ENCODE results near the gene RPS21. TPM values are rescaled to one million over a fixed set of nuclear protein-coding genes. Genes with fewer than 3 reads are reported as not detected.

Gene RPS21
- total RNA-seq, 1 experiment from 2014 or later, result 1,761 TPM

- TF ChIP-seq, protein P1, sequence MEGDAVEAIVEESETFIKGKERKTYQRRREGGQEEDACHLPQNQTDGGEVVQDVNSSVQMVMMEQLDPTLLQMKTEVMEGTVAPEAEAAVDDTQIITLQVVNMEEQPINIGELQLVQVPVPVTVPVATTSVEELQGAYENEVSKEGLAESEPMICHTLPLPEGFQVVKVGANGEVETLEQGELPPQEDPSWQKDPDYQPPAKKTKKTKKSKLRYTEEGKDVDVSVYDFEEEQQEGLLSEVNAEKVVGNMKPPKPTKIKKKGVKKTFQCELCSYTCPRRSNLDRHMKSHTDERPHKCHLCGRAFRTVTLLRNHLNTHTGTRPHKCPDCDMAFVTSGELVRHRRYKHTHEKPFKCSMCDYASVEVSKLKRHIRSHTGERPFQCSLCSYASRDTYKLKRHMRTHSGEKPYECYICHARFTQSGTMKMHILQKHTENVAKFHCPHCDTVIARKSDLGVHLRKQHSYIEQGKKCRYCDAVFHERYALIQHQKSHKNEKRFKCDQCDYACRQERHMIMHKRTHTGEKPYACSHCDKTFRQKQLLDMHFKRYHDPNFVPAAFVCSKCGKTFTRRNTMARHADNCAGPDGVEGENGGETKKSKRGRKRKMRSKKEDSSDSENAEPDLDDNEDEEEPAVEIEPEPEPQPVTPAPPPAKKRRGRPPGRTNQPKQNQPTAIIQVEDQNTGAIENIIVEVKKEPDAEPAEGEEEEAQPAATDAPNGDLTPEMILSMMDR (IDR thresholded peaks at IDR 0.05), result no peak
- TF ChIP-seq POLR2AphosphoS5 (IDR thresholded peaks at IDR 0.05; ENCODE audit: low read depth, low read length), result peak; percentile 53; the same call in 1 of the 2 replicates
- ChIA-PET POLR2A (interaction anchor here (0.5 kb wide), 1 partner anchor 88 kb away, joined by 7 read pairs; no protein-coding TSS in a partner anchor), CTCF (interaction anchor here (0.6 to 0.7 kb wide), 2 partner anchors 18 to 54 kb away, joined by 3 read pairs; no protein-coding TSS in a partner anchor)
- Histone ChIP-seq H3K9me3 (ENCODE audit: control insufficient read depth, insufficient read depth, low read depth, low read length) (no peaks in the 10 kb centered on the region), H3K4me1 (ENCODE audit: control insufficient read depth, insufficient read depth, low read length) (peaks cover 25% of the 10 kb centered on the region), H3K27ac (ENCODE audit: low read length) (no peak overlapping the region), H3K4me3 (ENCODE audit: low read depth in 2 of 2, low read length in 2 of 2) (no peak overlapping the region), H3K36me3 (ENCODE audit: control insufficient read depth, insufficient read depth, low read length) (peaks cover 14% of the 10 kb centered on the region), H3K27me3 (ENCODE audit: control insufficient read depth, insufficient read depth, low read length) (no peaks in the 10 kb centered on the region)
- in situ Hi-C loops (cut with HindIII; ENCODE audit: low pct_unique_long_range_greater_than_20kb, low sequenced_read_pairs) (no loop called here), intact Hi-C loops (cut with micrococcal nuclease; ENCODE audit: unreplicated experiment) (no loop called here)
- ATAC-seq, result no peak
- BruUV-seq (replicated peaks), result no TSS peak
- no peak for DNase-seq (ENCODE audit: low read depth, low spot score)
These were observed 3.6 kb downstream of the RPS21 start for GRCh38 chr20:62390317-62391164.

- Histone ChIP-seq H3K27me3 (ENCODE audit: control insufficient read depth, insufficient read depth, low read length) (no peaks in the 10 kb centered on the region), H3K4me3 (ENCODE audit: low read depth in 2 of 2, low read length in 2 of 2) (no peak overlapping the region), H3K4me1 (ENCODE audit: control insufficient read depth, insufficient read depth, low read length) (peaks cover 24% of the 10 kb centered on the region), H3K9me3 (ENCODE audit: control insufficient read depth, insufficient read depth, low read depth, low read length) (no peaks in the 10 kb centered on the region), H3K27ac (ENCODE audit: low read length) (no peak overlapping the region), H3K36me3 (ENCODE audit: control insufficient read depth, insufficient read depth, low read length) (peaks cover 11% of the 10 kb centered on the region)
- intact Hi-C loops (cut with micrococcal nuclease; ENCODE audit: unreplicated experiment) (no loop called here), in situ Hi-C loops (cut with HindIII; ENCODE audit: low pct_unique_long_range_greater_than_20kb, low sequenced_read_pairs) (no loop called here)
- no peak for DNase-seq (ENCODE audit: low read depth, low spot score)
- no peak for TF ChIP-seq TCF7L2 (IDR thresholded peaks at IDR 0.05; ENCODE audit: low read depth, low read length)
- TF ChIP-seq, protein P1 (IDR thresholded peaks at IDR 0.05), result no peak
- peak; percentile 48; the same call in 1 of the 2 replicates for TF ChIP-seq POLR2AphosphoS5 (IDR thresholded peaks at IDR 0.05; ENCODE audit: low read depth, low read length)
- ChIA-PET CTCF (interaction anchor here (0.6 to 0.7 kb wide), 2 partner anchors 18 to 53 kb away, joined by 3 read pairs; no protein-coding TSS in a partner anchor), POLR2A (interaction anchor here (0.7 kb wide), 1 partner anchor 98 kb away, joined by 3 read pairs; no protein-coding TSS in a partner anchor)
- ATAC-seq, result no peak
- no TSS peak for BruUV-seq (replicated peaks)
These were observed 4.5 kb downstream of the RPS21 start for GRCh38 chr20:62391165-62392076.

DNA sequence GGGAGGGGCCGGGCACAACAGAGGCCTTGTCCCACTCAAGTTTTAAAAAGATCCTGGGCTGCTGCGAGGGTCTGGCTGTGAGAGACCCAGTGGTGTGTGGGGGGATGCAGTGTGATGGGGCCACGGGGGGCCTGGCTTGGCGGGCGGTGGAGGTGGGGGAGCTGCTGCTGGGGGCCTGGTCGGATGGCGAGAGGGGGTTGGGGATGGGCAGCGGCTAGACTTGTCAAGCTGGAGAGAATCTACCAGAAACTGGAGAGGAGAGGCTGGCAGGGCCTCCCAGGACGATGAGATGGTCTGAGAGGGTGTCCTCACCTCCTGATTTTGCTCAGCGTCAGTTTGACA lies 5.1 kb downstream of the RPS21 start:
- Histone ChIP-seq H3K4me3 (ENCODE audit: low read depth in 2 of 2, low read length in 2 of 2) (no peak overlapping the region), H3K27ac (ENCODE audit: low read length) (no peak overlapping the region), H3K4me1 (ENCODE audit: control insufficient read depth, insufficient read depth, low read length) (peaks cover 24% of the 10 kb centered on the region), H3K27me3 (ENCODE audit: control insufficient read depth, insufficient read depth, low read length) (no peaks in the 10 kb centered on the region), H3K36me3 (ENCODE audit: control insufficient read depth, insufficient read depth, low read length) (peaks cover 11% of the 10 kb centered on the region), H3K9me3 (ENCODE audit: control insufficient read depth, insufficient read depth, low read depth, low read length) (no peaks in the 10 kb centered on the region)
- in situ Hi-C loops (cut with HindIII; ENCODE audit: low pct_unique_long_range_greater_than_20kb, low sequenced_read_pairs), result no loop called here
- DNase-seq (ENCODE audit: low read depth, low spot score) (no peak), ATAC-seq (no peak)
- TF ChIP-seq POLR2AphosphoS5 (IDR thresholded peaks at IDR 0.05; ENCODE audit: low read depth, low read length) (no peak), TCF7L2 (IDR thresholded peaks at IDR 0.05; ENCODE audit: low read depth, low read length) (no peak), REST (IDR thresholded peaks at IDR 0.05; ENCODE audit: insufficient read depth in 1 of 2, low read depth in 2 of 2, low read length in 1 of 2) (no peak), SIN3A (IDR thresholded peaks at IDR 0.05; ENCODE audit: borderline replicate concordance, insufficient read depth, low read depth, low read length) (no peak)
- ChIA-PET CTCF (no interaction called here), POLR2A (interaction anchor here (0.7 kb wide), 1 partner anchor 97 kb away, joined by 3 read pairs; no protein-coding TSS in a partner anchor)
- BruUV-seq (replicated peaks), result no TSS peak
- intact Hi-C loops (cut with micrococcal nuclease; ENCODE audit: unreplicated experiment), result no loop called here
